G401.6 (cell line): ENCODE data around the gene PGPEP1.
"Not testable (repeated sequence)": the region's sequence is repeated elsewhere in the genome, so short reads cannot be mapped to it uniquely, and the experiment has no call there.

Source experiments
- FAIRE-seq: peaks from 2 replicates; lab custom pipeline; 2012; peaks lifted over from hg19 to GRCh38; lab: Jason Lieb, UNC

PGPEP1 gene

GRCh38 chr19:18332917-18333530 is 7.4 kb upstream of the PGPEP1 start:
- no peak for FAIRE-seq

GRCh38 chr19:18333680-18334079 is 6.7 kb upstream of the PGPEP1 start:
- no peak for FAIRE-seq

GRCh38 chr19:18336121-18336520 is 4.3 kb upstream of the PGPEP1 start:
- FAIRE-seq: no peak

GRCh38 chr19:18338541-18338940 is 1.9 kb upstream of the PGPEP1 start:
- FAIRE-seq: no peak

- no peak for FAIRE-seq
Measured at GRCh38 chr19:18339723-18340122, 675 bp upstream of the PGPEP1 start.

GRCh38 chr19:18340990-18341868 is 831 bp downstream of the PGPEP1 start:
- no peak for FAIRE-seq

GRCh38 chr19:18342090-18342632 is 1.8 kb downstream of the PGPEP1 start:
- FAIRE-seq: no peak

- no peak for FAIRE-seq
Measured at GRCh38 chr19:18344582-18344950, 4.2 kb downstream of the PGPEP1 start.

- FAIRE-seq: no peak
Measured at GRCh38 chr19:18345296-18345695, 4.9 kb downstream of the PGPEP1 start.

GRCh38 chr19:18346091-18346490 is 5.7 kb downstream of the PGPEP1 start:
- no peak for FAIRE-seq

GRCh38 chr19:18348171-18348570 is 7.8 kb downstream of the PGPEP1 start:
- FAIRE-seq: no peak

- not testable (repeated sequence) for FAIRE-seq
Measured at GRCh38 chr19:18348818-18349339, 8.5 kb downstream of the PGPEP1 start.

GRCh38 chr19:18349524-18350128 is 9.2 kb downstream of the PGPEP1 start:
- peak; percentile 95 for FAIRE-seq

- no peak for FAIRE-seq
Measured at GRCh38 chr19:18350490-18350889, 10.1 kb downstream of the PGPEP1 start.

- FAIRE-seq: no peak
Measured at GRCh38 chr19:18351544-18351943, 11.1 kb downstream of the PGPEP1 start.

- FAIRE-seq: no peak
Measured at GRCh38 chr19:18353378-18354005, 13.1 kb downstream of the PGPEP1 start.

GRCh38 chr19:18354743-18355142 is 14.3 kb downstream of the PGPEP1 start:
- not testable (repeated sequence) for FAIRE-seq

- FAIRE-seq: no peak
Measured at GRCh38 chr19:18357041-18357440, 16.6 kb downstream of the PGPEP1 start.

- FAIRE-seq: no peak
Measured at GRCh38 chr19:18361646-18362045, 21.2 kb downstream of the PGPEP1 start.

- FAIRE-seq: no peak
Measured at GRCh38 chr19:18362934-18363542, 22.6 kb downstream of the PGPEP1 start.

GRCh38 chr19:18363787-18364186 is 23.4 kb downstream of the PGPEP1 start:
- FAIRE-seq: no peak

GRCh38 chr19:18364277-18364825 is 24.0 kb downstream of the PGPEP1 start:
- not testable (repeated sequence) for FAIRE-seq
